Measurements from ENCODE around the gene SLCO4C1.
"Not testable (repeated sequence)": the region's sequence is repeated elsewhere in the genome, so short reads cannot be mapped to it uniquely, and the experiment has no call there.

Gene SLCO4C1, protein sequence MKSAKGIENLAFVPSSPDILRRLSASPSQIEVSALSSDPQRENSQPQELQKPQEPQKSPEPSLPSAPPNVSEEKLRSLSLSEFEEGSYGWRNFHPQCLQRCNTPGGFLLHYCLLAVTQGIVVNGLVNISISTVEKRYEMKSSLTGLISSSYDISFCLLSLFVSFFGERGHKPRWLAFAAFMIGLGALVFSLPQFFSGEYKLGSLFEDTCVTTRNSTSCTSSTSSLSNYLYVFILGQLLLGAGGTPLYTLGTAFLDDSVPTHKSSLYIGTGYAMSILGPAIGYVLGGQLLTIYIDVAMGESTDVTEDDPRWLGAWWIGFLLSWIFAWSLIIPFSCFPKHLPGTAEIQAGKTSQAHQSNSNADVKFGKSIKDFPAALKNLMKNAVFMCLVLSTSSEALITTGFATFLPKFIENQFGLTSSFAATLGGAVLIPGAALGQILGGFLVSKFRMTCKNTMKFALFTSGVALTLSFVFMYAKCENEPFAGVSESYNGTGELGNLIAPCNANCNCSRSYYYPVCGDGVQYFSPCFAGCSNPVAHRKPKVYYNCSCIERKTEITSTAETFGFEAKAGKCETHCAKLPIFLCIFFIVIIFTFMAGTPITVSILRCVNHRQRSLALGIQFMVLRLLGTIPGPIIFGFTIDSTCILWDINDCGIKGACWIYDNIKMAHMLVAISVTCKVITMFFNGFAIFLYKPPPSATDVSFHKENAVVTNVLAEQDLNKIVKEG

DNA sequence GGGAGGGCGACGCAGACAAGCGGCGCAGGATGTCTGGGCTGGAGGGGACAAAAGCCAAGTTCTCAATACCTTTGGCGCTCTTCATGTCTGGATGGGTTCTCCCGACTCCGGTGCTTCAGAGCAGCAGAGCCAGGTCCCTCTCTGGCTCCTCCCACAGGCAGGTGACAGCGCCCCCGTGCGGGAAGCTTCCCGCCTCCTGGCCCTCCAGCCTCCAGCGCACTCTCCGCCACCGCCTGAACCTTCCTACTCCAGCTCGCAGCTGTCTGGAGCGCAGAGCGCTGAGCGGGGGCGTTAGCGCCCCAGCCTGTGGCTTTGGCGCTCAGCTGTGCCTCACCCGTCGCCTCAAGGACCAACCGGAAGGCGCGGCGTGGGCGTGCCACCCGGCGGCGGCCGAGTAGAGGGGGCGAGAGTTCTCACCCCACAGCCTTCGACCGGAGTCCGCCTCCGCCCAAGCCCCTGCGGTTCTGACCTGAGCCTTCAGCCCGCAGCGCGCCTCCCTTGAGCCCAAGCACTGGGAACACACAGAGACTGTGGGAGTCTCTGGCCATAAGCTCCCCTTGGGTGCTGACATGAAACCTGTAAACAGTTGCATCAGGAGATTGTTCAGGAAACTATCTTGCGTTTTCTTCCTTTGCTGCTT lies at the start of gene SLCO4C1:
Gene SLCO4C1 (minus strand): TSS at position 107 of the 640 bp plus-strand sequence. CDS start 22 bp downstream, at position 85.
- no peak for DNase-seq

GRCh38 chr5:102341681-102342288 lies 45.7 kb upstream of the SLCO4C1 start:
- no peak for DNase-seq

DNA sequence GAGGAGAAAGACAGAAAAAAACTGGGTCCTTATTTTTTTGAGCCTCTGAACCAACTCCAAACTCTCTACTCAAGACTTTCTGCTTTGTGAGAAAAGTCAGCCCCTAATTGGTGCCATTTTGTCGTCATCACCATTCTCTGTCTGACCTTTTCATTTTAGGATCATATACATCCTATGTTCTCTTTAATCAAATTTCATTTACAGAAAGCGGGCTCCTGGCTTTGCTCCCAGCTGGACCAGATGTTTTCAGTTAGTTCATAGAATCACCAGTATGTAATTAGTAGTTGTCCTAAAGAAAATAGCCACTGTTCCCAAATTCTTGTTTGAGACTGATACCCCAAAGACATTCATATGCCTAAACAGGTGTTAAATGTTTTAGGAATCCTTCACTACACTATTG lies 28.6 kb upstream of the SLCO4C1 start:
- no peak for DNase-seq

DNA sequence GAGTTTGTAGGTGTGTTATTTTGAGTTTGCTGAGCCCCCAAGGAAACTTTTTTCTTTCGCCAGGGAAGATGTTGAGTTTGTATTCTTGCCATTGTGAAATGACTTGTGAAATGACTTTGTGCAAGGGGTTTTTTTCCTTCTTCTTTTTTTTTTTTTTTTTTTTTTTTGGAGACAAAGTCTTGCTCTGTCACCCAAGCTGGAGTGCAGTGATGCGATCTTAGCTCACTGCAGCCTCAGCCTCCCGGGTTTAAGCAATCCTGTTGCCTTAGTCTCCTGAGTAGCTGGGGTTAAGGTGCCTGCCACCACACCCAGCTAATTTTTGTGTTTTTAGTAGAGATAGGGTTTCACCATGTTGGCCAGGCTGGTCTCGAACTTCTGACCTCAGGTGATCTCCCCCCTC lies 22.7 kb upstream of the SLCO4C1 start:
- DNase-seq, result not testable (repeated sequence)

DNA sequence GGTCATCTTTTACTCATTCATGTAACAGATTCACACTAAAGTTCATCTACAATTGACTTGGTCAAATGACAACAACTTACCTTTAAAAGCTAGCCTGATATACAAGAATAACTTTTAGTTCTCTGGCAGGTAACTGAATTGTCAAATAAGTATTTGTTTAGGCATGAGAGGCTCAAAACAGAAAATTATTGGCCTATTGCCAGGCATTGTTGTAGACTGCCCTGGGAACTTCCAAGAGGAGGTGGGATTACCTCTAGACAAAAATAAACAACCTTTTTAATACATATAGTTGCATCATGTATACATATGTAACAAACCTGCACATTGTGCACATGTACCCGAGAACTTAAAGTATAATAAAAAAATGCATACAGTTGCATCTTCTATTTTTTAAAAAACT lies 18.2 kb upstream of the SLCO4C1 start:
- no peak for DNase-seq

DNA sequence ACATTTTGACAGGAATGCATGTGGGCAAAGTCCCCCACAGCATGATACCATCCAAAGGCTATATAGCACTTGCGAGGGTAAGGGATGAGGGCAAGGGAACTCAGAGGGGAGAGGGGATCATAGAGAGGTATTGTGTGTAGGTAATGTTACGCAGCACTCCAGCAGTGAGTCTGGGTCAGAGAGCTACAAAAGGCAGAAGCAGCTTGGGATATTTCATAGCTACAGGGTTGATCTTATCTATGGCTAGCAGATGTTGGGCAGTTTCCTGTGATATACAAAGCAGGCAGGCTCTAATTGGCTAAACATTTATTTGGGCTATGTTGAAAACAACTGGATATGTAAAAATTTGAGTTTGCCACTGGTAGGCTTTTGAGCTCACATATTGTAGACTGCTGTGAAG lies 17.8 kb upstream of the SLCO4C1 start:
- no peak for DNase-seq

DNA sequence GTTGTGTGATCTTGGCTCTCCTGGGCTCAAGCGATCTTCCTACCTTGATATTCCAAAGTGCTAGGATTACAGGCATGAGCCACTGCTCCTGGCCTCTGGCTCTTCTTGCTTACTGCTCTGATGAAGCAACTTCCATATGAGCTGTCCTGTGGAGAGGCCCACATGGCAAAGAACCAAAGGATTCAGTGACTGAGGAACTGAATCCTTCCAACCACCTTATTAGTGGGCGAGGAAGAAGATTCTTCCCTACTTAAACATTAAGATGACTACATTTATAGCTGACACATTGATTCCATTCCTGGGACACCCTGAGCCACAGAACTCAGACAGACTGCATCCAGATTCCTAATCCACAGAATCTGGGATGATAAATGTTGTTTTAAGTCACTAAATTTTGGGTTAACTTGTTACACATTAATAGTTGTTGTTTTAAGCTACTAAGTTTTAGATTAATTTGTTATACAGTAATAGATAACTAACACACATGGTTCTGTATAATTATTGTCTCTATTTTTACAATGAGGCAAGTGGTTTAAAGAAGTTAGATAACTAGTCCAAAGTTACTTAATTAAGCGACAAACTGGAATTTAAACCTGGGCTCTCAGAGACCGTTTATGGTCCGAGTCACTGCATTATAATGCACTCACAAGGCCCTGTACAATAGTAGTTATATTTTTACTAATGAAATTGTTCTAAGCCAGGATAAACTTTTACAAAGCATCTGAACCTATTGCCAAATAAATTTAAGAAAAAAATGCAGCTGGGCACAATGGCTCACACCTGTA lies 16.7 kb upstream of the SLCO4C1 start:
- no peak for DNase-seq

- no peak for DNase-seq
Measured at GRCh38 chr5:102309586-102309985, 13.5 kb upstream of the SLCO4C1 start.

DNA sequence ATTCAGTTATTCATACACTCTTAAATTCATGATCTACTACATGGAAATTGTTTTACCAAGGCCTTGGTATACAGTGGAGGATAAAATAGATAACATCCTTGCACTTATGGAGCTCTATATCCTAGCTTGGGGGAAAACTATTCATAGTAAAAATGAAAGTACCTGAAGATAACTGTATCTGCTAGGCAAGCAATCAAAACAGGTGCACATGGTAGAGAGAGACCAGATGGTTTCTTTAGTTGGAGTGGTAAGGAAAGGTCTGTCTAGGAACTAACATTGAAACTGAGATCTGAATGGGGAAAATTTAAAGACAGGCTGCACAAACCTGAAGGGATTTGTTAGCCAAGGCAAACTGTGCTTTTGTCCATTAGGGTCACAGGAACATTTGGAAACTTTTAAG lies 11.1 kb upstream of the SLCO4C1 start:
- no peak for DNase-seq

GRCh38 chr5:102306121-102306520 lies 10.0 kb upstream of the SLCO4C1 start:
- no peak for DNase-seq

- no peak for DNase-seq
Measured at GRCh38 chr5:102295534-102296177, 428 bp downstream of the SLCO4C1 start.

GRCh38 chr5:102294886-102295395 lies 1.1 kb downstream of the SLCO4C1 start:
- DNase-seq, result no peak

DNA sequence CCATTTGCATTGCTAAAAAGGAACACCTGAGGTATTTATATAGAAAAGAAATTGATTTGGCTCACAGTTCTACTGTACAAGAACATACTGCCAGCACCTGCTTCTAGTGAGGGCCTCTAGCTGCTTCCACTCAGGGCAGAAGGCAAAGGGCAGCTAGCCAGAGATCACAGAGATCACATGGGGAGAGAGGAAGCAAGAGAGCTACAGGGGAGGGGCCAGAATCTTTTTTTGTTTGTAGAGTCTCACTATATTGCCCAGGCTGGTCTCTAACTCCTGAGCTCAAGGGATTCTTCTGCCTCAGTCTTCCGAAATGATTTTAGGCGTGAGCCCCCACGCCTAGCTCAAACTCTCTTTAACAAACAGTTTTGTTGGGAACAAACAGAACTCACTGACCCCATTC lies 6.1 kb downstream of the SLCO4C1 start:
- no peak for DNase-seq

- DNase-seq, result no peak
Measured at GRCh38 chr5:102289251-102289899, 6.7 kb downstream of the SLCO4C1 start.

- no peak for DNase-seq
Measured at GRCh38 chr5:102288630-102289029, 7.5 kb downstream of the SLCO4C1 start.

- no peak for DNase-seq
Measured at GRCh38 chr5:102286476-102286875, 9.6 kb downstream of the SLCO4C1 start.

- DNase-seq, result no peak
Measured at GRCh38 chr5:102283102-102283797, 12.8 kb downstream of the SLCO4C1 start.

GRCh38 chr5:102279711-102280110 lies 16.4 kb downstream of the SLCO4C1 start:
- no peak for DNase-seq

GRCh38 chr5:102278231-102278630 lies 17.9 kb downstream of the SLCO4C1 start:
- no peak for DNase-seq

- no peak for DNase-seq
Measured at GRCh38 chr5:102277144-102277543, 18.9 kb downstream of the SLCO4C1 start.

DNA sequence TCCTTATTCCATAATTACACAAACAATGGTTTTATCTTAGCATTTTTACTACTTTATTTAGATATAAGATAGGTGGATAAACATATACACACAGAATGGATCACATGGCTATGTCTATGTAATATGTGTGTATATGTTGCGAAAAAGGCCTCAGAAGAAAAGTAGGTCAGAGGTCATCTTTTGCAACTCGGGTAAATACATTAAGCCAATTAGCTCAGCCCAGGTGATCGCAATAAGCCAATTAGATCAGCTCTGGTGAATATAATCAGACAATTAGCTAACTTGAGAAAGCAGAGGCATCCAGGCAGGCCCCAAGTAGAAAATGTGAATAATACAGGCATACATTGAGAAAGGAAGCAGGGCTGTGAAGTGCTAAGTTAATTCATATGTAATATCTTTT lies 24.3 kb downstream of the SLCO4C1 start:
- no peak for DNase-seq

Data from NCI-H1048 (cell line).